ENCODE measurements around the gene YIF1A.
"Not testable (repeated sequence)": the region's sequence is repeated elsewhere in the genome, so short reads cannot be mapped to it uniquely, and the experiment has no call there.

YIF1A gene

GRCh38 chr11:66326261-66327111 is 37.5 kb upstream of the YIF1A start:
- DNase-seq (ENCODE audit: low spot score), result peak; percentile 29

GRCh38 chr11:66325263-66325671 is 36.3 kb upstream of the YIF1A start:
- DNase-seq (ENCODE audit: low spot score), result no peak

- no peak for DNase-seq (ENCODE audit: low spot score)
Observed at GRCh38 chr11:66324664-66325063, 35.7 kb upstream of the YIF1A start.

GRCh38 chr11:66323684-66324083 is 34.7 kb upstream of the YIF1A start:
- no peak for DNase-seq (ENCODE audit: low spot score)

- no peak for DNase-seq (ENCODE audit: low spot score)
Observed at GRCh38 chr11:66322732-66323427, 33.9 kb upstream of the YIF1A start.

- no peak for DNase-seq (ENCODE audit: low spot score)
Observed at GRCh38 chr11:66321606-66322005, 32.7 kb upstream of the YIF1A start.

GRCh38 chr11:66320748-66321147 is 31.8 kb upstream of the YIF1A start:
- DNase-seq (ENCODE audit: low spot score), result not testable (repeated sequence)

GRCh38 chr11:66320289-66320688 is 31.3 kb upstream of the YIF1A start:
- not testable (repeated sequence) for DNase-seq (ENCODE audit: low spot score)

- no peak for DNase-seq (ENCODE audit: low spot score)
Observed at GRCh38 chr11:66318600-66318970, 29.6 kb upstream of the YIF1A start.

- no peak for DNase-seq (ENCODE audit: low spot score)
Observed at GRCh38 chr11:66317723-66318599, 29.0 kb upstream of the YIF1A start.

- DNase-seq (ENCODE audit: low spot score), result no peak
Observed at GRCh38 chr11:66317322-66317722, 28.4 kb upstream of the YIF1A start.

- DNase-seq (ENCODE audit: low spot score), result no peak
Observed at GRCh38 chr11:66316849-66317251, 27.9 kb upstream of the YIF1A start, which contains the start of gene CD248. Gene CD248, minus strand, starts transcription at chr11:66317044. Its CDS starts 17 bp downstream, at chr11:66317027.

- no peak for DNase-seq (ENCODE audit: low spot score)
Observed at GRCh38 chr11:66315921-66316811, 27.2 kb upstream of the YIF1A start.

- no peak for DNase-seq (ENCODE audit: low spot score)
Observed at GRCh38 chr11:66315498-66315885, 26.5 kb upstream of the YIF1A start.

- DNase-seq (ENCODE audit: low spot score), result no peak
Observed at GRCh38 chr11:66314561-66315497, 25.9 kb upstream of the YIF1A start.

- no peak for DNase-seq (ENCODE audit: low spot score)
Observed at GRCh38 chr11:66314186-66314501, 25.2 kb upstream of the YIF1A start.

- DNase-seq (ENCODE audit: low spot score), result no peak
Observed at GRCh38 chr11:66313321-66314185, 24.6 kb upstream of the YIF1A start.

- DNase-seq (ENCODE audit: low spot score), result peak; percentile 98
Observed at GRCh38 chr11:66312549-66313320, 23.8 kb upstream of the YIF1A start.

Measured in SW480 (cell line).